HG02884 (cell line): ENCODE results near the gene ARHGEF4.

Source experiments
- ATAC-seq: cut with Tn5 transposase; IDR thresholded peaks from one replicate; pipeline ENCODE4 v1.9.1; 2021; ENCODE audit warnings: mild to moderate bottlenecking, moderate library complexity; ENCODE audit not compliant: unreplicated experiment

ARHGEF4 gene

DNA sequence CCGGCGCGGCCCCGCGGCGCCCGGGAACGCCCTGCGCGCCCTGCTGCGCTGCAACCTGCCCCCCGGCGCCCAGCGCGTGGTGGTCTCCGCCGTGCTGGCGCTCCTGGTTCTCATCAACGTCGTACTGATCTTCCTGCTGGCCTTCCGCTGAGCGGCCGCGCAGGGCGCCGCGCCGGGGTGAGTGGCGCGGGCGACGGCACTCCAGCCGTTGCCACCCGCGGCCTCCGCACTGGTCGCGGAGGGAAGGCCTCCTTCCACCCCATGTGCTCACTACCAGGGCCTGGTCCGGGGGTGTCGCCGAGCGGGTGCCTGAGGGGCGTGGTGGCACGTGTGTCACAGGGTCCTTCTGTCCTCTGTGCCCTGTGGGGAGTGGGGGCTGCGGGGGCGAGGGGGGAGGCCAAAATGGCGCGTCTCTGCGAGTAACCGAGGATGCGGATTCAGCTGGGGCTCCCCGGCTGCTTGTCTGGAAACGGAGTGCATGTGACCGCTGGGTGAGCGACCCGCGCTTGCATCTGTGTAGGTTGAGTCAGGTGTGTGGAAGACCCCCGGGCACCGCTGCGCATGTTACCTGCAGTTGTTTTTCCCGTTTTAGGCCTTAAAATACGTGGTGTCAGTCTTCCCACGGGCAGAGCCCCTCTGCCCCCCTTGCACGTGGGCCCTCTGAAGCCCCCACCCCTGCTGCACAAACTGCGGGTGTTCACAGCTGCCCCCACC is 198.6 kb downstream of the ARHGEF4 start:
- ATAC-seq, result no peak

DNA sequence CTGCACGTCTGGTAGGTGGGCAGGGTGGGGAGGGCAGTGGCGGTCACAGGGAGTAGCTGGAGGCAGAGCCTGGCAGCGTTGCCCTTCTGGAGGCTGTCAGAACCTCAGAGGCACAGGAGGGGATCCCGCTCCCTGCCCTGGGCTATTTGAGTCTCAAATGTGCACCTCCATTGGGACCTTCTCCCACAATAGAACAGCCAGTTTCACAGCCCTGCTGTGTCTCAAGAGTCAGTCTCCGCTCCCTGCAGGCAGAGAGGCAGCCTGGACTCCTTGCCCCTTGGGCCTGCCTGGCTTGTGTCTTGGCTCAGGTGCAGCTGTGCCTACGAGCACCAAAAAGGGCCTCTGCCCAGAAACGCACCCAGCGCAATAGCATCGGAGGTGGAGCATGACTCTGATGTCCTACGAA is 199.1 kb downstream of the ARHGEF4 start:
- ATAC-seq, result no peak

DNA sequence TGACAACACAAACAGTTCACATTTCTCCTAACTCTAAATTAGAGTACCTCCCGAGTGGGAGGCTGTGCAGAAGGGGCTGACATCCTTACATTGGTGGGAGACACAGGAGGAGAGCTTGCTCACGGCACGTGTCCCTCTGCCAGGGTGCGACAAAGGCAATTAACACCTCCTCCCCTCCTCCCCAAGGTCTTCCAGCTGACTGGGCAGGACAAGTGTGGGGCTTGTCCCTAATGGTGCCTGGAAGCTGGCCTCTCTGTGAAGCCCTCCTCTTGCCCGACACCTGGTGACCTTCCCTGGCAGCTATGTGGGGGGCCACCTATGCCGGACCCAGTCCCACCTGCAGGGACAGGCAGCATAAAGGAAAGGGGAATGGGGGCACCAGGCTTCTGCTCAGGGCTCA is 199.6 kb downstream of the ARHGEF4 start:
- ATAC-seq, result no peak

DNA sequence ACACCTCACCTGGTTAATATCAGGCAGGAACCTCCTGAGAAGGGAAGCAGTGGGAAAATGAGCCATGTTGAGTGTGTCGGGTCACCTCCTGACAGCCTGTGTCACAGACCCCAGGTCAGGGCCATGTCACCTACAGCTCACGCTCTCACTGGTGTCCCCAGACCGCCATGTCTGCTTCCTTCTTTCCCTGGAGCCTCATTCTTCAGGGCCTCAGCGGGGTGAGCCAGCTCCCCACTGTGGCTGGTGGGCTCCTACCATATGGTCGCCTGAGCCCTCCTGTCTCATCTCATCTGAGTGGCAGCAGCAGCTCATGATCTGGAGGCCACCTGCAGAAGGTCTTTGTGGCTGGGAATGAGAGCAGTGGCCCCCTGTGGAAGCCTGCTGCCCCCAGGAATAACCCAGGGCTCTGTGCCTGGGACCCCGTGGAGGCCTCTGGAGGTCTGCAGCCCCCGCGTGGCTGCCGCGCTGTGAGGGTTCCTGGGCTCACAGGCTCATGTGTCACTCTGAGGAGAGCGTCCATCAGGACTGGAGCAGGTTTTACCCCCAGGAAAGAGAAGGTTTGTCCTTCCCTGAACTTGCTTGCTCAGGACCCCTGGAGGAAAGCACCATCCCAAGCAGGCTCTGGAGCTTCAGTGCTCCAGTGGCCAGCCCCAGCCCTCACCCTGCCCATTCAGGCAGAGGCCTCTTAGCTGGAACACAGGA is 200.1 kb downstream of the ARHGEF4 start:
- no peak for ATAC-seq

DNA sequence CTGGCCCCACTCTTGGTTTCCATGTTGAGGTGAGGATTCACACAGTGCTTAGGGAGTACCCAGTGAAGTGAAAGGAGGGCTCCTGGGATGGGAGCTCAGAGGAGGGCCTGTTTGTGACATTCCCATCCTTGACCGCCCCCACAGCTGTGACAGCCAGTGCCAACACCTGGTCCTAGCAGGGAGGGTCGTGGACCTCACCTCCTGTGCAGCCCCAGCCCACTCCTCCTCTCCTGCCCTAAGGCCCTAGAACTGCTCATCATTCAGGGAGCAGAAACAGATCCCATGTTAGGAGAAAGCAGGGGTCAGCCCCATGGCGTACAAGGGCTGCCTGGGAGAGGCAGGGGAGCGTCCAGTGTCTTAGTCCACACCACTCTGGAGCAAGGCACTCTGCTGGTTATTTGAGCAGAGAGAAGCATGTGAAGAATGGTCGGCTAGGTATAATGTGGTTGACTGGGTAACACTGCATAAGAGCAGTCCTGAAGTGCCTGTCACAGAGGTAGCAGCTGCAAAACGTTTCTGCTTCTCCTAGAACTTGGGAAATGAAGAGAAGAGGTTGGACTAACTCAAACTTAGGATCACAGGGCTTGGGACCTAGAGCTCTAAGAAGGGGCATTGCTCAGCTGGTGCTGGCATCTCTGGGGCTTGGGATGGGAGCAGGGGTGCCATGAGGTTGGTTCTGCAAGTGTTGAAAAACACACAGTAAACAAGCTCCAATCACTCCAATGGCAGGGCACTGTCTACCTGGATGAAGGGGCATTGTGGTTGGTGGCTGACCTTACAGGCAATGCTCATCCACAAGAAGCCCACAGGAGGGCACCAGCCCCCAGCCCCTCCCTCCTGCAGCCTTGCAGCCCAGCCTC is 200.9 kb downstream of the ARHGEF4 start:
- ATAC-seq, result no peak

DNA sequence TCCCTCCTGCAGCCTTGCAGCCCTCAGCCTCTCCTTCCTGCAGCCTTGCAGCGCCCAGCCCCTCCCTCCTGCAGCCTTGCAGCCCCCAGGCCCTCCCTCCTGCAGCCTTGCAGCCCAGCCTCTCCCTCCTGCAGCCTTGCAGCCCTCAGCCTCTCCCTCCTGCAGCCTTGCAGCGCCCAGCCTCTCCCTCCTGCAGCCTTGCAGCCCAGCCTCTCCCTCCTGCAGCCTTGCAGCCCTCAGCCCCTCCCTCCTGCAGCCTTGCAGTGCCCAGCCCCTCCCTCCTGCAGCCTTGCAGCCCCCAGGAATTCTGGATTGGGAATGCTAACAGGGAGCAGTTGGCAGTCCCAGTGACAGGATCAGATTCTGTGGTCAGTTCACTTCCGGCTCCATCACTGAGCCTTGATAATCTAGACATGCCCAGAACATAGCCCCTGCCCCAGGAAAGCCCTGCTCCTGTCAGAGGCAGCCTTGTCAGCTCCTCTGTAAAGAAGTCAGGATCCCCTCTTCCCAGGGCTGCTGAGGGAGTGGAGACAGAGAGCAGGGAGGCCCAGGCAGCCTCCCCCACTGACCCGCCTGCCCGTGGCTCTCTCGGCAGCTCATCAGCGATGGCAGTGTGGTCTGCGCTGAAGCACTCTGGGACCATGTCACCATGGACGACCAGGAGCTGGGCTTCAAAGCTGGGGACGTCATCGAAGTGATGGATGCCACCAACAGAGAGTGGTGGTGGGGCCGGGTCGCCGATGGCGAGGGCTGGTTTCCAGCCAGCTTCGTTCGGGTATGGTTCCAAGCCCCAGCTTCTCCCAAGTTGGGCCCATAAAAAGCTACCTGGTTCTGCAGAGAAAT is 201.8 kb downstream of the ARHGEF4 start:
- no peak for ATAC-seq

DNA sequence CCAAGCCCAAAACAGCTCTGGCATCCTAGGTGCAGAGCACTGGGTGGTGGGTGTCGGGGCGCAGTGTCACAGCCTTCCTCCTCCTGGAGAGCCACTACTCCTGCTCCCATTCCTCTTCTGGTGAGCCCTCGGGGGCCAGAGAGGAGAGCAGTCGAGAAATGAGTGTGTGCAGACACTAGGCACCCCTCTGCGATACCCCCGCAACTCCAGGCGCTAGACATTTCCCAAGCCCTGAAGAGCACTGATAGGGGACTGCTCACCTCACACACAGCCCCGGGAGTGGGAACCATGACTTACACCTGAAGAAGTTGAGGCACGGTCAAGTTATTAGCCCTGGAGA is 202.4 kb downstream of the ARHGEF4 start:
- no peak for ATAC-seq

DNA sequence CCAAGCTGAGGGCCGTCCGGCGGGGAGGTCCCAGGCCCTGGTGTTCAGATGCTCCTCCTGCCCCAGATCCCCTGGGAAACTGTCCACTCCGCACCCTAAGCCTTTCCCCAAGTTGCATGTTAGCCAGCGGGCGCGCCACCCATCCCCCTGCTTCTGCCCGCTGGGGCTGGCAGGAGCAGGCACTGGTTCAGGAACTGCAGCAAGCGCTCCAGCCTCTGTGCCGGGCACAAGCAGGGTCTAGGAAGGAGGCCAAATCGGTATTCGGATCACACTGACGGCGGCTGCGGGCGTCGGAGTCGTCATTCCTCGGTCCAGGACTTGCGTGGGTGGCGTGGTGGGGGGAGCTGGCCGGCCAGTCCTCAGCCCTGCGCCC is 202.8 kb downstream of the ARHGEF4 start:
- ATAC-seq, result no peak

DNA sequence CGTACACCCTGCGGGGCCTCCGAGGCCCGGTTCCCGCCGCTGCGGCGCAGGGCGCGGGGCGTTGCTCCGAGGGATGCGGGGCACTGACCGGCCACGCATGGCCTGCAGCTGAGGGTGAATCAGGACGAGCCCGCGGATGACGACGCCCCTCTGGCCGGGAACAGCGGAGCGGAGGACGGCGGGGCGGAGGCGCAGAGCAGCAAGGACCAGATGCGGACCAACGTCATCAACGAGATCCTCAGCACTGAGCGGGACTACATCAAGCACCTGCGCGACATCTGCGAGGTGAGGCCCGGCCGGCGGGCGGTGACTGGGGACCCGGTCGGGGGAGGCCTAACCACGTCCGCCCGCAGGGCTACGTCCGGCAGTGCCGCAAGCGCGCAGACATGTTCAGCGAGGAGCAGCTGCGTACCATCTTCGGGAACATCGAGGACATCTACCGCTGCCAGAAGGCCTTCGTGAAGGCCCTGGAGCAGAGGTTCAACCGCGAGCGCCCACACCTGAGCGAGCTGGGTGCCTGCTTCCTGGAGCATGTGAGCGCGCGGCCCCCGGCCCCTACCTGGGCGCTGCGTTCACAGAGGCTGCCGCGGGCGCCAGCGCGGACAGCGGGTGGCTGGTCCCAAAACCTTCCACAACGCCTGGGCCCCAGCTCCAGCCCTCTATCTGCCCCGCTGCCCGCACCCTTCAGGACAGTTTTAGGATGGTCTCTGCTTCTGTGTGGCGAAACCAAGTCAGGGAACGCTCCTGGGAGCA is 203.4 kb downstream of the ARHGEF4 start:
- ATAC-seq, result no peak

DNA sequence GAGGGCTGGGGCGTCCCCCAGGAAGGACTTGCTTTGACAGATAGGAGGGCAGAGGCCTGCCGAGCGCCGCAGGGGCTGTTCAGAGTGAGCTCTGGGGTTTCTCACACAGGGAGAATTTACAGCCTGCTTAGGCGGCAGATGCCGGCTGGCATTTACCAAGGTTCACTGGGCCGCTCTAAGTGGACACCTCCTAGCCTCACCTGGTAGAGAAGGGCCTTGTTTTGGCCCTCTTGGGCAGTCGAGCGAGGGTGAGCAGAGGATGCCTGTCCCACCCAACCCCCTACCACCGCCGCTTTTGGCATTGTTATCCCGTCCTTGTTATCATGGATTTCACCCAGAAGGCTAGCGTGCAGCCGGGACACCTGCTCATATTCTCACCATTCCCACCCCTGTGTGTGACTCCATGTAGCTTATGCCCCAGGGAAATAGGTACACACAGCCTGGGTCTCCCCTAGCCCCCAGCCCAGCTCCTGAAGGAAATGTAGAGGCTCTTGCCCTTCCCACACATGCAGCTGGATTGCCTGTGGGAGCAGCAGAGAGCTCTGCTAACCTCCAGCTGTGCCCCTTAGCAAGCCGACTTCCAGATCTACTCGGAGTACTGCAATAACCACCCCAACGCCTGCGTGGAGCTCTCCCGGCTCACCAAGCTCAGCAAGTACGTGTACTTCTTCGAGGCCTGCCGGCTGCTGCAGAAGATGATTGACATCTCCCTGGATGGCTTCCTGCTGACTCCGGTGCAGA is 204.1 kb downstream of the ARHGEF4 start:
- ATAC-seq, result no peak

DNA sequence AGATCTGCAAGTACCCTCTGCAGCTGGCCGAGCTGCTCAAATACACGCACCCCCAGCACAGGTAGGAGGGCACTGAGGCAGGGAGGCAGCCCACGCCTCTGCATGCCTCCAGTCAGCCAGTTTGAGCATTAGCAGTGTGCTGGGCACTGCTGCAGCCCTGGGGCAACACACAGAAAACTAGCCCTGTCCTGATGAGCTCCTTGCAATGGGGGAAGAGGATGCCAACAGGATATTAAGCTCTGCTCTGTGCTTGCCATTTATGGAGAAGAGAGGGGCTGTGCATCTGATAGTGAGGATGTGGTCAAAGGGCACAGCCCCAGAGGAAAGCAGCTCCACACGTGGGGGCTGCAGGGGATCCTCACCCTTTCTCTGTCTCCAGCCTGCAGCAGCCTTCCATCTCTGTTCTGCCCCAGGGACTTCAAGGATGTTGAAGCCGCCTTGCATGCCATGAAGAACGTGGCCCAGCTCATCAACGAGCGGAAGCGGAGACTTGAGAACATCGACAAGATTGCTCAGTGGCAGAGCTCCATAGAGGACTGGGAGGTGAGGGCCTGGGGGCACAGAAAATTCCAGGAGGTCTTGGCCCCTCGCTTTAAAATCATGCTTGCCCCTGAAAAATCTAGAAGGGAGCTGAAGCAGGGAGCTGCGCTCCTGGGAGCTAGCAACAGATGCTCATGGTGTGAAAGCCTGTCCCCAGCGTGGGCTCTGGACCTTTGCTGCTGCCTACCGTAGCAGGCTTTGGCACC is 204.9 kb downstream of the ARHGEF4 start:
- ATAC-seq, result no peak

DNA sequence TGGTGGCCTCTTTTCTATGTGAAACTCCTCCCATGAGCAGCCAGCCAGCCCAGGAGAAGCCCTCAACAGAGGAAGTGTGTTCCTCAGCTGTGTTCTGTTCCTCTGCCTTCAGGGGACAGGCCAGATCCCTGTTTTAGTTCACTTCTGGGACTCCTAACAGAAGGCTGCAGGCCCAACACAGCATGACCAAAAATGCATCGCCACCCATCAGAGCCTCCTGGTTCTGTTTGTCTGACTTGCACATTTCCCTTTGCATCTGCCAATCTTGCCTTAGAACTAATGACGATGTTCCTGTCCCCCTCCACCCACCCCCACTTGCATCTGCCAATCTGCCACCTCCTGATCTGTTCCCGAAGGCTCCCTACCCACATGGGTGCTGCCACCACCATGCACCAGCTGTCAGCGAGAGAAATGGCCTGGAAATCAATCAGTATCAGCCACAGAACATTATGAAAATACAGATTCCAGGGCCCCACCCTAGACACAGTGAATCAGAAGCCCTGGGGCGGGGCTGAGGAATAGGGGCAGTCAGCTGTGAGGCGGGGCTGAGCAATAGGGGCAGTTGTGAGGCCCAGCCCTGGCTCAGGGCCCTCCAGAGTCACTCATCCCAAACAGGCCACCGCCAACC is 205.5 kb downstream of the ARHGEF4 start:
- no peak for ATAC-seq

DNA sequence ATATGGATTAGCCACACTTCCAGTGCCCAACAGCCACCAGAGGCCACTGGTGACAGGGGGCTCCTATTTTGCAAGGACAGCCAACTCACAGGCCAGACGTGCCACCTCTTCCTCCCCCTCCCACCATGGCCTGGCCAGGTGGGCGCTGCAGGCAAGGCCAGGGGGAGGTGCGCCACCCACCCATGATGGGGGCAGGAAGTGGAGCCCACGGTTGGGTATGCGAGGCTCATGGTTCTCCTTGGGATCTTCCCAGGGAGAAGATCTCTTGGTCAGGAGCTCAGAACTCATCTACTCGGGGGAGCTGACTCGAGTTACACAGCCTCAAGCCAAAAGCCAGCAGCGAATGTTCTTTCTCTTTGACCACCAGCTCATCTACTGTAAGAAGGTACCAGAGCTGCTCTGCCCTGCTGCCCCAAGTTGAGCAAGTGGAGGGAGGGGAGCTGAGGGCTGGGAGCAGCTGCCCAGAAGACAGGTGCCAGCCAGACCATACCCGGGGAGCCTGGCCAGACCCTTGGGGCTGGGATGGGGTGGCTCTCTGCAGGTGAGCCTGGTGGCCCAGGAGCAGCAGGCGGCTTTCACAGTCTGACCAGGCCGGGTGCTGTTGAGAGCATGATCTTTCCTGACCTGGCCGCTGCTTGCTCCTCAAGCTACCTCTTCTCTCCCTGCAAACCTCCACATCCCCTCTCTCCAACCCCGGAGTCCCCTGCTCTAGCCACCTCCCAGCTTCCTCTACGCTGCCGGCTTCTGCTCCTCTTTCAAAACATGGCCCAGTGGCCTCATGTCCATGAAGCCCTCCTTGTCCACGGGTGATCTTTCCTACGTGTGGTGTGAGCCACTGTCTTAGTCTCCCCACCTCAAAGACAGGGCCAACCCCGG is 206.7 kb downstream of the ARHGEF4 start:
- no peak for ATAC-seq

DNA sequence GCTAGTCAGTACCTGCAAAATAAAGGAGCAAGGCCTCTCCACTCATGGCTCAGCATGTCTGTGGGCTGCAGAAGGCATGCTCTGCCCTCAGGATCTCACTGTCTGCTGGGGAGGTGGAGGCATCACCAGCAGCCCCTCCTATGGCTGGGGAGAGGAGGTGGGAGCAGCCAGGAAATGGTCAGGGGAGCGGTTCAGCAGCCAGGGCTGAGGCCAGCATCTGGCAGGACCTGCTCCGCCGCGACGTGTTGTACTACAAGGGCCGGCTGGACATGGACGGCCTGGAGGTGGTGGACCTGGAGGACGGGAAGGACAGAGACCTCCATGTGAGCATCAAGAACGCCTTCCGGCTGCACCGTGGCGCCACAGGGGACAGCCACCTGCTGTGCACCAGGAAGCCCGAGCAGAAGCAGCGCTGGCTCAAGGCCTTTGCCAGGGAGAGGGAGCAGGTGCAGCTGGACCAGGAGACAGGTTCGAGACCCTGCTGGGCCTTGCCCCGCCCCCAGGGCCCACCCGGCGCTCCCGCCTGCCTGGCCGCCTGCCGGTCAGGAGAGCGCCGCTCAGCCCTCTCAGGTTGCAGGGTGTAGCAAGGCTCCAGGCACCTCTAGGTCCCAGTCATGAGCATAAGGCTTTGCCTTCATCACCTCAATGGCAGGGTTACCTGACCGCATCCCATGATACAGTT is 207.5 kb downstream of the ARHGEF4 start:
- no peak for ATAC-seq

DNA sequence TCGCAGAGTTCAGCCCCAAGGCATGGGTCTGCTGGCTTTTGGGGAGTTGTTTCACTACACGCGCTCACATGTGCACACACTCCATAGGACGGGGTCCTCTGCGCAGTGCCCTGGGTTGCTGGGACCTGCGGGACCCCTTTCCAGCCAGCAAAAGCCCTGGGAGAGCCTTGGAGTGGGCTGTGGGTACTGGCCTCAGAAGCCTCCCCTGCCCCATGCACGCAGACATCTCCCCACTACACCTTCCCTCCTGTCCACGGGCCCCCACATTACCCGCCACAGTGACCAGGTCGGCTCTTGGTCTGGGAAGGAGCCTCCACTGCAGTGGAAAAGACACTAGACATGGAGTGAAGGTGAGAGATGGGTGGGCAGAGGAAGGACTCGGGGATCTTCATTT is 208.0 kb downstream of the ARHGEF4 start:
- no peak for ATAC-seq

DNA sequence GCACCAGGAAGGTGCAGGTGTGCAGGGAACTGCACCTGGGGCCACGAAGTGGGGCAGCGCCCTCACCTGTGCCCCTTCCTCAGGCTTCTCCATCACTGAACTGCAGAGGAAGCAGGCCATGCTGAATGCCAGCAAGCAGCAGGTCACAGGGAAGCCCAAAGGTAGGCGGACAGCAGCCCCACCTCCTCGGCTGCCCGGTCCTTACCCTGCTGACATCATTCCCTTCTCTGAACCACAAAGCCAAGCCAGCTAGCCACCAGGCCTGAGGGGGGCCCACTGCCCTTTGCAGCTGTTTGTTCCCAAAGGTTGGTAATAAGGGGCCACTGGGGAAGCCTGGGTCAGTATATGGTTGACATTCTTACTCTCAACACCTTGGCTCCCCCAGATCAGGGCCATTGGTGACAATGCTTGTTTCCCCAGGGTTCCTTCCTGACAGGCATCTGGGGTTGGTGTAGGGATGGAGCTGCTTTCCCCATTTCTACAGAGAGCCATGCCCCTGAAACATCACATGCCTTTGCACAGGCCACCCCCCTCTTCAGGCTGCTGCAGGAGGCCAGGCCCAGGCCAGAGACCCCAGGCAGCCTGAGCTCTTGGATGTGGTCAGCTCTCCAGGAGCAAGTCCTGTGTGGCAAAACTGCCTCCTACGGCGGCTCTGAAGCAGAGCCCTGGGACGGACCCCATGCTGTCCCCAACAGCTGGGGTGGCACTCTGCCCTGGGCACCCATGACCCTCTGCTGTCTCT is 208.7 kb downstream of the ARHGEF4 start:
- ATAC-seq, result no peak
